Hepatocyte (in vitro differentiated cells): ENCODE measurements around the gene ESPL1. TPM values are rescaled to one million over a fixed set of nuclear protein-coding genes. Genes with fewer than 3 reads are reported as not detected.
A peak's percentile ranks its signal among the peaks of the same experiment; 100 is the strongest.

Source experiments
- DNase-seq: peaks from one replicate; pipeline ENCODE4 v3.0.0-alpha.2; 2016; ENCODE audit warnings: low spot score
- H2AFZ ChIP-seq: fragments of 200-600 bp; sonication (generic); 2 replicates; pipeline ENCODE4 v1.6.0; 2016; ENCODE audit warnings: antibody characterized with exemption, mild to moderate bottlenecking
- H3K27ac ChIP-seq: fragments of 200-600 bp; sonication (generic); 2 replicates; pipeline ENCODE4 v1.5.1; 2016; ENCODE audit warnings: mild to moderate bottlenecking
- H3K27me3 ChIP-seq: fragments of 200-600 bp; sonication (generic); 2 replicates; pipeline ENCODE4 v1.6.1; 2016
- H3K36me3 ChIP-seq: fragments of 200-600 bp; sonication (generic); replicated peaks from 2 replicates; pipeline ENCODE4 v1.5.1; 2016; ENCODE audit warnings: low read depth; ENCODE audit not compliant: insufficient read depth
- H3K4me1 ChIP-seq: fragments of 200-600 bp; sonication (generic); 2 replicates; pipeline ENCODE4 v1.5.1; 2016; ENCODE audit warnings: mild to moderate bottlenecking, moderate library complexity; ENCODE audit not compliant: insufficient read depth
- H3K4me2 ChIP-seq: fragments of 200-600 bp; sonication (generic); 2 replicates; pipeline ENCODE4 v1.6.0; 2016
- H3K4me3 ChIP-seq: fragments of 200-600 bp; sonication (generic); 2 replicates; pipeline ENCODE4 v1.5.1; 2016; ENCODE audit warnings: mild to moderate bottlenecking
- H3K79me2 ChIP-seq: fragments of 200-600 bp; sonication (generic); 2 replicates; pipeline ENCODE4 v1.6.0; 2017; ENCODE audit warnings: mild to moderate bottlenecking
- H3K9me2 ChIP-seq: fragments of 200-600 bp; sonication (generic); replicated peaks from 2 replicates; pipeline ENCODE4 v1.6.0; 2017; ENCODE audit warnings: mild to moderate bottlenecking; ENCODE audit not compliant: insufficient read depth
- H3K9me3 ChIP-seq: fragments of 200-600 bp; sonication (generic); 2 replicates; pipeline ENCODE4 v1.5.1; 2016; ENCODE audit warnings: low read depth, mild to moderate bottlenecking
- H4K20me1 ChIP-seq: fragments of 200-600 bp; sonication (generic); 2 replicates; pipeline ENCODE4 v1.6.0; 2016; ENCODE audit warnings: mild to moderate bottlenecking; ENCODE audit not compliant: insufficient read depth, poor library complexity, severe bottlenecking
- EZH2 ChIP-seq: fragments of 200-600 bp; sonication (generic); IDR thresholded peaks from 2 replicates; pipeline ENCODE4 v1.6.1; 2016; ENCODE audit warnings: antibody characterized with exemption, mild to moderate bottlenecking, borderline replicate concordance
- EZH2phosphoT487 ChIP-seq: fragments of 200-600 bp; sonication (generic); IDR thresholded peaks from one replicate; pipeline ENCODE4 v1.6.1; 2018; ENCODE audit warnings: antibody characterized with exemption, mild to moderate bottlenecking, low read depth, moderate library complexity; ENCODE audit not compliant: unreplicated experiment, severe bottlenecking
- WGBS: methylation state at CpG from one replicate; pipeline ENCODE4 v1.1.6; 2016; ENCODE audit warnings: low lambda C conversion rate; ENCODE audit errors: missing lambda C conversion rate; 5-methylcytosine and 5-hydroxymethylcytosine counted together
- polyA plus RNA-seq: library from polyadenylated mRNA; unstranded; fragments of >200 nt; fragmentation: Nextera tagmentation; extraction: Ambion mirVana; gene quantifications from 2 replicates; pipeline ENCODE4 v1.2.1, GENCODE V29; 2016
- total RNA-seq: library from RNA; depleted of rRNA; stranded (reverse); fragments of >200 nt; gene quantifications from 2 replicates; pipeline ENCODE4 v1.2.3, GENCODE V29; 2014
- TF ChIP-seq, protein P1 (sequence below): fragments of 200-600 bp; sonication (generic); IDR thresholded peaks from 2 replicates; pipeline ENCODE4 v1.5.1; 2016; ENCODE audit warnings: antibody characterized with exemption, mild to moderate bottlenecking; ENCODE audit not compliant: poor library complexity

Gene ESPL1
- total and polyA plus RNA-seq, 2 experiments from 2014 or later, result 5.8 to 7.6 TPM

DNA sequence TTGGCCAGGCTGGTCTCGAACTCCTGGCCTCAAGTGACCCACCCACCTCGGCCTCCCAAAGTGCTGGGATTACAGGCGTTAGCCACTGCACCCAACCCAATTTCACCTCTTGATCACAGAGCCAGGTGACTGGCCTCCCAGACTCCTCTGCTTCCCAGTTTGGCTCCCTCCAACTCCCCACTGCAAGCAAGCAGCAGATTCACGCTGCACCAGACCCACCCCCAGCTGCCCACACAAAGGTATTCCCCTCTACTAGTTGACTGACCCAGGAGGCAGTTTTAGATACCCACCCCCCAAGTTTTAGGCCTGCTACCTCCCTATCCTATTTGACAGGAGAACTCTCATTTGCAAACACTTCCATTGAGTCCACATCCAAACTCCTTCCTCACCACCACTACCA is 41.3 kb upstream of the ESPL1 start:
- Histone ChIP-seq H3K4me3 (no peak overlapping the region), H3K27me3 (no peaks in the 10 kb centered on the region), H2AFZ (no peak overlapping the region), H3K27ac (no peak overlapping the region), H3K79me2 (peaks cover 11% of the 10 kb centered on the region), H3K36me3 (no peaks in the 10 kb centered on the region), H3K9me2 (no peaks in the 10 kb centered on the region), H3K9me3 (no peaks in the 10 kb centered on the region), H4K20me1 (no peaks in the 10 kb centered on the region), H3K4me2 (no peak overlapping the region), H3K4me1 (peaks cover 44% of the 10 kb centered on the region)
- DNase-seq, result no peak
- no peak for TF ChIP-seq EZH2phosphoT487
- TF ChIP-seq, protein P1, sequence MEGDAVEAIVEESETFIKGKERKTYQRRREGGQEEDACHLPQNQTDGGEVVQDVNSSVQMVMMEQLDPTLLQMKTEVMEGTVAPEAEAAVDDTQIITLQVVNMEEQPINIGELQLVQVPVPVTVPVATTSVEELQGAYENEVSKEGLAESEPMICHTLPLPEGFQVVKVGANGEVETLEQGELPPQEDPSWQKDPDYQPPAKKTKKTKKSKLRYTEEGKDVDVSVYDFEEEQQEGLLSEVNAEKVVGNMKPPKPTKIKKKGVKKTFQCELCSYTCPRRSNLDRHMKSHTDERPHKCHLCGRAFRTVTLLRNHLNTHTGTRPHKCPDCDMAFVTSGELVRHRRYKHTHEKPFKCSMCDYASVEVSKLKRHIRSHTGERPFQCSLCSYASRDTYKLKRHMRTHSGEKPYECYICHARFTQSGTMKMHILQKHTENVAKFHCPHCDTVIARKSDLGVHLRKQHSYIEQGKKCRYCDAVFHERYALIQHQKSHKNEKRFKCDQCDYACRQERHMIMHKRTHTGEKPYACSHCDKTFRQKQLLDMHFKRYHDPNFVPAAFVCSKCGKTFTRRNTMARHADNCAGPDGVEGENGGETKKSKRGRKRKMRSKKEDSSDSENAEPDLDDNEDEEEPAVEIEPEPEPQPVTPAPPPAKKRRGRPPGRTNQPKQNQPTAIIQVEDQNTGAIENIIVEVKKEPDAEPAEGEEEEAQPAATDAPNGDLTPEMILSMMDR, result no peak
- TF ChIP-seq EZH2, result no peak
- WGBS, result 93% methylated on average over 4 of the region's 4 CpGs

DNA sequence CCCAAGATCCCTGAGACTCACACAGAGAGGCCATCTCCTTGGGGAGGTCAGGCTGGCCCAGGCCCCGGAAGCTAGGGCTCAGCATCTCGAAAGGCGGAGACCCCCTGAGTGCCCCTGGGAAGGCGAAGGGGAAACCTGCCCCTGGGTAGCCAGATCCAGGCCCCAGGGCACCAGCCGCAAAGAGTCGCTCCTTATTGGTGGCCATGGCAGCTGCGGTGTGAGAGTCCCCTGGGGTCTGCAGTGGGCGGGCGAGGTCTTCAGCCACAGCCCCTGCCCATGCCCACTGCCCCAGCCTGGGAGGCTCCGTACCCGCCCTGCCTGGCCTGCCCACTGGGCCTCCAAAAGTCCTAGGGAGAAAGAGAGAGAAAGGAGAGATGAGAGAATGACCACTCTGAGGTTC is 40.8 kb upstream of the ESPL1 start:
- DNase-seq, result no peak
- no peak overlapping the region for H3K4me2 ChIP-seq
- TF ChIP-seq, protein P1, result no peak
- TF ChIP-seq EZH2phosphoT487 (no peak), EZH2 (no peak)
- H2AFZ ChIP-seq, result no peak overlapping the region
- peaks cover 11% of the 10 kb centered on the region for H3K79me2 ChIP-seq
- no peaks in the 10 kb centered on the region for H3K36me3 ChIP-seq
- no peaks in the 10 kb centered on the region for H4K20me1 ChIP-seq
- no peaks in the 10 kb centered on the region for H3K9me3 ChIP-seq
- no peaks in the 10 kb centered on the region for H3K9me2 ChIP-seq
- H3K4me1 ChIP-seq, result peaks cover 40% of the 10 kb centered on the region
- WGBS, result 96% methylated on average over 10 of the region's 11 CpGs
- no peak overlapping the region for H3K4me3 ChIP-seq
- H3K27me3 ChIP-seq, result no peaks in the 10 kb centered on the region
- H3K27ac ChIP-seq, result no peak overlapping the region

- Histone ChIP-seq H3K27ac (no peak overlapping the region), H3K9me2 (no peaks in the 10 kb centered on the region), H3K4me3 (no peak overlapping the region), H4K20me1 (no peaks in the 10 kb centered on the region), H2AFZ (no peak overlapping the region), H3K4me1 (peaks cover 40% of the 10 kb centered on the region), H3K27me3 (no peaks in the 10 kb centered on the region), H3K9me3 (no peaks in the 10 kb centered on the region), H3K79me2 (peaks cover 11% of the 10 kb centered on the region), H3K36me3 (no peaks in the 10 kb centered on the region), H3K4me2 (no peak overlapping the region)
- DNase-seq, result no peak
- TF ChIP-seq EZH2phosphoT487 (no peak), EZH2 (no peak)
- TF ChIP-seq, protein P1, result no peak
- 94% methylated on average over 1 of the region's 1 CpG for WGBS
Observed at GRCh38 chr12:53227836-53228235, 40.3 kb upstream of the ESPL1 start.

DNA sequence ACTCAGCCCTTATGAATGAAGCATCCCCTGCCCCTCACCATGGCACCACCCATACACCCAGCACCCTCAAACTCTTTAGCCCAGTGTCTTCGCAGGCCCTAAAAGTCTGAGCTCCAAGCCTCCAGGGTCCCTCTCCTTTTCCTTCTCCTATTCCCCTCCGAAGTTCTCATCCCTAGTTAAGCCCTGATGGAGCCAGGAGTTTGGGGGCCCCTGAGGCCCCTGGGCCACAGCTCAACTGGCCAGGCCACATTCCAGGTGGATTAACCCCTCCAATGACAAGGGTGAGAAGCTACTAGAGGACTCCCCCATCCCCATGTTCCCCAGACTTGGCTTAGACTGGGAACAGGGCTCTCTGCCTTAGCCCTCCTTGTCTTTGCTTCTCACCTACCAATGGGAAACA is 38.6 kb upstream of the ESPL1 start:
- Histone ChIP-seq H3K27ac (peak overlapping the region; percentile 92), H2AFZ (no peak overlapping the region), H3K9me3 (no peaks in the 10 kb centered on the region), H4K20me1 (no peaks in the 10 kb centered on the region), H3K4me3 (no peak overlapping the region), H3K9me2 (no peaks in the 10 kb centered on the region), H3K27me3 (no peaks in the 10 kb centered on the region), H3K4me1 (peaks cover 40% of the 10 kb centered on the region), H3K79me2 (peaks cover 11% of the 10 kb centered on the region), H3K4me2 (peak overlapping the region; percentile 94), H3K36me3 (no peaks in the 10 kb centered on the region)
- no peak for TF ChIP-seq EZH2phosphoT487
- TF ChIP-seq, protein P1, result no peak
- TF ChIP-seq EZH2, result no peak
- no peak for DNase-seq
- 65% methylated on average over 2 of the region's 2 CpGs for WGBS
